ENCODE data around the gene EFTUD2.
"Not testable (repeated sequence)": the region's sequence is repeated elsewhere in the genome, so short reads cannot be mapped to it uniquely, and the experiment has no call there.

The EFTUD2 gene

GRCh38 chr17:44808656-44809388, 90.4 kb downstream of the EFTUD2 start:
- DNase-seq (ENCODE audit: low spot score) = not testable (repeated sequence)

- no peak for DNase-seq (ENCODE audit: low spot score)
Observed at GRCh38 chr17:44808156-44808555, 91.1 kb downstream of the EFTUD2 start.

- DNase-seq (ENCODE audit: low spot score) = no peak
Observed at GRCh38 chr17:44807817-44808155, 91.5 kb downstream of the EFTUD2 start.

- no peak for DNase-seq (ENCODE audit: low spot score)
Observed at GRCh38 chr17:44807093-44807816, 92.0 kb downstream of the EFTUD2 start.

- DNase-seq (ENCODE audit: low spot score) = no peak
Observed at GRCh38 chr17:44804302-44805089, 94.7 kb downstream of the EFTUD2 start.

- no peak for DNase-seq (ENCODE audit: low spot score)
Observed at GRCh38 chr17:44801880-44802279, 97.4 kb downstream of the EFTUD2 start.

Measured in kidney capillary endothelial cell (primary cell).